NCI-H1930 (cell line): ENCODE results near the gene PIK3CD.
"Not testable (repeated sequence)": the region's sequence is repeated elsewhere in the genome, so short reads cannot be mapped to it uniquely, and the experiment has no call there.

Experiments
- DNase-seq, 2 experiments: peaks; one replicate each; lab custom pipeline; 2025; lab: John Stamatoyannopoulos, UW

Gene PIK3CD

DNA sequence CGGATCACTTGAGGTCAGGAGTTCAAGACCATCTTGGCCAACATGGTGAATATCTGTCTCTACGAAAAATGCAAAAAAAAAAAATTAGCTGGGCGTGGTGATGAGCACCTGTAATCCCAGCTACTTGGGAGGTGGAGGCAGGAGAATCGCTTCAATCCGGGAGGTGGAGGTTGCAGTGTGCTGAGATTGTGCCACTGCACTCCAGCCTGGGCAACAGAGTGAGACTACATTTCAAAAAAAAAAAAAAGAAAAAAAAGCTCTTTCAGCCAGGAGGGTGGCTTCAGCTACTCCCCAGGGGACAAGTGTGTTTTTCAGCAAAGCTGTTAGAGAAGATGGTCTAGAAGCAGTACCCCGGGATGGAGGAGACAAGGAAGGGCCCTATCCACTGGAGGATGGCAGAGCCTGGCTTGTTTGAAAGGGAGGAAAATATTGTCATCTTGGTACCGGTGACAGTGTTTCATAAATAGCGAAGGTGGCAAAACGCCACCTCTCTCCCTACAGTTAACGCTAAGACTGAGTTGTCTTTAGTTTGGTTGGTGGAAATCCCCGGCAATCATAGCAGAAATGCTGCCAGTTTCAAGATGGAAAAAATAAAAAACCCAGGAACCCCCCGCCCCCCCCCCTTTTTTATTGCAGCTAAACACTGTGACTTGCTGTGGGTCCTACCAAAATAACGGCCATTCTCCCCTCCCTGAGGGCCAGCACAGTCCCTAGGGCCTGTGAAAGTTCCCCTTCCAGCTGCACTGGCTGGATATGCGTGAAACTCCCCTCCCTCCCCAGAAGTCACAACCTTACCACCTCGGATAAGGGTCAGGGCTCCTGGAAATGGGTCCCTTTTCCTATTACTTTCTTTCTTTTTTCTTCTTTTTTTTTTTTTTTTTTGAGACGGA, 3.5 kb downstream of the PIK3CD start:
- no peak for DNase-seq

DNA sequence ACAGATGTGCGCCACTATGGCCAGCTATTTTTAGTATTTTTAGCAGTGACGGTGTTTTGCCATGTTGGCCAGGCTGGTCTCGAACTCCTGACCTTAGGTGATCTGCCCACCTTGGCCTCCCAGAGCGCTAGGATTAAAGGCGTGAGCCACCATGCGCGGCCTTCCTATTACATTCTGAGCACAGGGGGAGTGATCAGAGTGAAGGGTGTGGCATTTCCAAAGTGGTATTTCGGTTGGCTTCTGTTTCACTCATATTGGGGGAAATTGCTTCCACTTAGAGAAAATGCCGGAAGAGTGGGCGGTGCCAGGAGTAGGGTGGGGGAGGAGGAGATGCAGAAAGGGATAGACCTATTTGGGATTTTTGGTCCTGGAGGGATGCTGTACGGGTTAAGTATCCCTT, 4.3 kb downstream of the PIK3CD start:
- no peak for DNase-seq

GRCh38 chr1:9657521-9658032, 6.0 kb downstream of the PIK3CD start:
- DNase-seq, result no peak

DNA sequence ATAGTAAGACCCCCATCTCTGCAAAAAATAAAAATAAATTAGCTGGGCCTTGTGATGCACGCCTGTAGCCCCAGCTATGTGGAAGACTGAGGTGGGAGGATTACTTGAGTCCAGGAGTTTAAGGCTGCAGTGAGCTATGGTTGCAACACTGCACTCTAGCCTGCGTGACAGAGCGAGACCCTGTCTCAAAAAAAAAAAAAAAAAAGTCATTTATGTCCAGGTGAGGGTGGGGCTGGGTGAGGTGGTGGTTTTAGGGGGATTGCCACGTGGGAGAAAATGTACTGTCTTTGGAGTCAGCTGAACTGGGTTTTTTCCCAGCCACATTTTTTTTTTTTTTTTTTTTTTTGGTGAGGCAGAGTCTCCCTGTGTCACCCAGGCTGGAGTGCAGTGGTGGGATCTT, 6.7 kb downstream of the PIK3CD start:
- no peak for DNase-seq

DNA sequence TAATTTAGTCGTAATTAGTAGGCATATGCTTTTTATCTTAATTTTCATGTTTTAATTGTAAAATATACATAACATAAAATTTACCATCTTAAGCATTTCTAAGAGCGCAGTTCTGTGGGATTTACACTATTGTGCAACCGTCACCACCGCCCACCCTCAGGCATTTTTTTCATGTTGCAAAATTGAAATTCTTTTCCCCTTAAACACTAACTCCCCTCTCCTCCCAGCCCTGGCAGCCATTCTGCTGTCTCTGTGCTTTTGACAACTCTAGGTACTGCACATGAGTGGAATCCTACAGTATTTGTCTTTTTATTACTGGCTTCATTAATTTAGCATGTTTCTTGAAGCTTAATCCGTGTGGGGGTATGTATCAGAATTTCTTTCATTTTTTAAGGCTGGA, 7.8 kb downstream of the PIK3CD start:
- DNase-seq, result no peak

- DNase-seq, result no peak
These were observed 11.7 kb downstream of the PIK3CD start for GRCh38 chr1:9663257-9663656.

DNA sequence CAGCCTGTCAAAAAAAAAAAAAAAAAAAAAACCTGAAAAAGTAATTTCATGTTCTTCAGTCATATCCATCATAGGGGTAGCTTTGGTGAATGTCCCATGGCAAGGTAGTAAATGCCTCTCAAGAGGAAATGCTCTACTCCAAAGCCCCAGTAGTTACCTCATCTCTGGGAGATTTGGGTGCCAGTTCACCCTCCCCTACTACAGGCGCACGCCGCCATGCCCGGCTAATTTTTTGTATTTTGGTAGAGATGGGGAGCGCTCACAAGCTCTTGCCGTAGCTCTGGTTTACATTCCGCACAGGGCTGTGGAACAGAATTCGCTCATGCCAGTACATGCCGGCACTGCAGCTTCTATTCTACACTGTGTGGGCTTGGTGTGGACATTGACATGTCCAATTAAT, 13.7 kb downstream of the PIK3CD start:
- no peak for DNase-seq

DNA sequence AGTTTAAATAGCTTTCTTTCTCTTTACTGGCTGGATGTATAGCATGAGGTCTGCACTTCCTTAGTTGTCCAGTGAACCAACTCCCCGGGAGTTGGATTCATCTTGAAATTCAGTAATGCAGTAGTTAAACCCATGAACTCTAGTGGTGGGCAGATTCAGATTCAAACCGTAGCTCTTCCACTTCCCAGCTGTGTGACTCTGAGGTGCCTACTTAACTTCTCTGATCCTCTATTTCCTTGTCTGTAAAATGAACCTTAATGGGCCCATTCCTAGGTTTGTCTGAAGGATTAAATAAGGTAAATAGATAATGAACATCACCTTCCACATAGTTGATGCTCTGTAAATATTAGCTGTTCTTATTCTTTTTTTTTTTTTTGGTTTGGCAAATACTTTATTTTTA, 16.5 kb downstream of the PIK3CD start:
- no peak for DNase-seq

DNA sequence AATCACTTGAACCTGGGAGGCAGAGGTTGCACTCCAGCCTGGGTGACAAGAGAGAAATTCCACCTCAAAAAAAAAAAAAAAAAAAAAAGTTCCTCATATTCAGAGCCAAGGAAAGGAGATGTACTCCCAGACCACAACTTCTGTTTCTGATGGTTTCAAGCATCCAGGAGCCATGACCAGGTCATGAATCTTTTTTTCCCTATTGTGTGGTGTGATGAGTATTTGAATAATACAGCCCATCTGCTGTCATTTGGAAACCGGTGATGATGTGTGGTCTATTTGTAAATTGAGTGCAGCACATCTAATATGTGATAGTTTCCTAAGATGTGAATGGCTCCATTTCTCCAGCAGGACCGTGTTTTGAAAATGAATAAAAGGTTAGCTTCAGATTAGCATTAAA, 18.6 kb downstream of the PIK3CD start:
- DNase-seq, result no peak

DNA sequence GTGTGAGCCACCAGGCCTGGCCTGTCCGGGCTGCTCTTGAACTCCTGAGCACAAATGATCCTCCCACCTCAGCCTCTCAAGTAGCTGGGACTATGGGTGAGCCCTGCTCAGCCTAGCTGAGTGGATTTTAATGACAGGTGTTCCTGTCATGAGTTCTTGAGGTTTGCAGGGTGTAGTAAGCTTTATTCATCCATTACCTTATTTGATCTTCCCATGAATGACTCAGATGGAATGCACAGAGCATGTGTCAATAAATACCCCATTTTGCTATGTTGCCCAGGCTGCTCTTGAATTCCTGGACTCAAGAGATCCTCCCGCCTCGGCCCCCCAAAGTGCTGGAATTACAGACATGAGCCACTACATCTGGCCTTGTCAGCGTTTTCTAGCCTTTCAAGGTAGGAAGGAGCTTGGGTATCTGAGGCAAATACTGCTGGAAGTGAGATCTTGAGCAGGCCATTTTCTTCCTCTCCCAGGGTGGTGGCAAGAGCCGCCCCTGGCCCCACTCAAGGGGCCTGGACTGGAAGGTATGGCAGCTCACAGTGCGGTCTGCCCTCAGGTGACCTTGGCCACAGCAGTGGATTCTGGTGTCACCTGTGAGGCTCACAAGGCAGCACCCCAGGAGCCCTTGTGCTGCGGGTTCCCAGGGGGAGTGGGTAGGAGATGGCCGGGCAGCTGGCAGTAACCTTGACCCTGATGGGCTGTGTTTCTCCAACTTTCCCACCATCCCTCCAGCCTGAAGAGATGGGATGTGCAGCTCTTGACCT, 20.0 kb downstream of the PIK3CD start:
- no peak for DNase-seq

- no peak for DNase-seq
These were observed 20.9 kb downstream of the PIK3CD start for GRCh38 chr1:9672444-9672843.

DNA sequence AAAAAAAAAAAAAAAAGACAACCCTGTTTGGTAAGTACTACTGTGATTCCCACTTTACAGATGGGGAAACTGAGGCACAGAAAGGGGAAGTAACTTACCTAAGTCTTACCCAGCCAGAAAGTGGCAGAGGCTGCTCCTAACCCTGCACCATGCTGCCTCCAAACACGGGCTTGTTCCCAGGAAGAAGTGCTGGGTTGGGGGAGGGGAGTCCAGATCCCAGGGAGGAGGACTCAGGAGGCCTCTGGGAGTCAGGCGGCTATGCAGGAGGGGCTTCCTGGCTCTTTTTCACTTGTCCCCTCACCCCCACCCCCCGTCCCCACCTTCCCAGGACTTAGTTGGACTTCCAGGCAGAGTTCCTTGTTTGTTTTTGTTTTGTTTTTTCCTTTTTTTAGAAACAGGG, 23.9 kb downstream of the PIK3CD start:
- no peak for DNase-seq

DNA sequence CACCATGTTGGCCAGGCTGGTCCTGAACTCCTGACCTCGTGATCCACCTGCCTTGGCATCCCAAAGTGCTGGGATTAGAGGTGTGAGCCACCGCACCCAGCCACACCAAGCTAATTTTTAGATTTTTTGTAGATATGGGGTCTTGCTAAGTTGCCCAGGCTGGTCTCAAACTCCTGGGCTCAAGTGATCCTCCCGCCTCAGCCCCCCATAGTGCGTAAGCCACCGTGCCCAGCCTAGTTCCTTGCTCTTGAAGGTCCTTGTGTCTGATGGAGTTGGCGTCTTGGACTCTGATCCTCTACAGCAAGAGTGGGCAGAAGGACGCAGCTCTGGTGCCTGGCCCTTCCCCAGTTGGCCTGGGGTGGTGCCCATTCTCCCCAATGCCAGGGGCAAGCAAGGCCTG, 24.6 kb downstream of the PIK3CD start:
- not testable (repeated sequence) for DNase-seq

GRCh38 chr1:9676815-9677393, 25.4 kb downstream of the PIK3CD start:
- DNase-seq, result no peak

GRCh38 chr1:9680091-9680490, 28.6 kb downstream of the PIK3CD start:
- DNase-seq, result no peak

DNA sequence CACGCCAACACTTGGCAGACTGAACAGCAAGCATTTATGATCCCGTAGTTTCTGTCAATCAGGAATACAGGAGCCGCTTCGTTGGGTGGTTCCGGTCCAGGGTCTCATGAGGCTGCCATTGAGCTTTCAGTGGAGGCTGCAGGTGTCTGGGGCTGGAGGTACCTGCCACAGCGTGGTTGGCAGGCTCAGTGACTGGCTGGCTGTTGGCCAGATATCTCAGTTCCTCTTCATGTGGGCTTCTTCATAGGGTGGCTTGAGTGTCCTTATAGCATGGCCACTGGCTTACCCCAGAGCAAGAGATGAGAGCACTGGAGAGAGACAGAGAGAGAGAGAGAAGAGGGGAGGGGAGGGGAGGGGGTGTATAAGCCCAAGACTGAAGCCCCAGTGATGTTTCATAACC, 29.3 kb downstream of the PIK3CD start:
- DNase-seq, result no peak

- no peak for DNase-seq
These were observed 33.3 kb downstream of the PIK3CD start for GRCh38 chr1:9684801-9685200.

DNA sequence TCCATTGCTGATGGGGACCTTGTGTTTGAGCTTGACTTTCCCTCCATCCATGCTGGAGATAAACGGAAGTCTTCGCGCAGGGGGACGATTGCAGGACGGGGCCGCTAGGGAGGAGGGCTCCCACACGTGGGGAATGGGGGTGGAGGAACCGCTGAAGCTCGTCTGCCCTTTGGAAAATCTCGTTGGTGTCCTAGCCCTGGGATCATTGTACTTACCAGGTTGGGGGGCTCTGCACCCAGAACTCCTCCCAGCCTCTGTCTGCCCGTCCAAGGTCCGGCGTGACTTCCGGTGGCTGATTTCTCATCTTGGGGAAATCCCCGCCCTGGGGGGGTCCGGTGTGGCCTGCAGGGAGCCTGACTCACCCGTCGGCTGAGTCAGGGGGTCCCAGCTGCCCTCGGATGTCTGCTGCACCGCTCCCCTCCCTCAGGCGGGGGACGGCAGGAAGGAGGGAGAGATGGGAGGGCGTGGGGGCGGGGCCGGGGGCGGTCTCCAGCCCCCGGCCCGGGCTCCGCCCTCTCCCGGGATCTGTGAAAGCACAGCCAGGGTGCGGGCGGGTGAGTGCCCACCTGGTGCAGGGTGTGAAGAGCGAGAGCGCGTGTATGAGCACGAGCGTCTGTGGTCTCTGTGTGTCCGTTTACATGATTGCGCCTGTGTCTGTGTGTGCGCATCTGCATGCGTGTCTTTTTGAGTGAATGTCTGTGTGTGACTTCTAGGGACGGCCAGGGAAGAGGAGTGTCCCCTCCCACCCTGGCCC, 35.8 kb downstream of the PIK3CD start:
- DNase-seq, result peak; percentile 53 to 70

GRCh38 chr1:9687874-9688582, 36.5 kb downstream of the PIK3CD start:
- DNase-seq, result no peak

DNA sequence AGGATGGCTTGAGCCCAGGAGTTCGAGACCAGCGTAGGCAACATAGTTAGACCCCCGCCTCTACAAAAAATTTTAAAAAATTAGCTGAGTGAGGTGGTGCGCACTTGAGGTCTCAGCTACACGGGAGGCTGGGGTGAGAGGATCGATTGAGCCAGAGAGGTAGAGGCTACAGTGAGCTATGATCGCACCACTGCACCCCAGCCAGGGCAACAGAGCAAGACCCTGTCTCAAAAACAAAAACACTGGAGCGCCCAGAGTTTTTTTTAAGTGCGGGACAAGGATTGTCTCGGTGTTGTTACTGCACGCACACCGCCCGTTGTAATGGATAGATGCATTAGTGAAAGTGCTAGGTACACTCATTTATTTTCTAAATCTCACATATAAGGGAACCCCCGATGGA, 37.1 kb downstream of the PIK3CD start:
- DNase-seq, result no peak

DNA sequence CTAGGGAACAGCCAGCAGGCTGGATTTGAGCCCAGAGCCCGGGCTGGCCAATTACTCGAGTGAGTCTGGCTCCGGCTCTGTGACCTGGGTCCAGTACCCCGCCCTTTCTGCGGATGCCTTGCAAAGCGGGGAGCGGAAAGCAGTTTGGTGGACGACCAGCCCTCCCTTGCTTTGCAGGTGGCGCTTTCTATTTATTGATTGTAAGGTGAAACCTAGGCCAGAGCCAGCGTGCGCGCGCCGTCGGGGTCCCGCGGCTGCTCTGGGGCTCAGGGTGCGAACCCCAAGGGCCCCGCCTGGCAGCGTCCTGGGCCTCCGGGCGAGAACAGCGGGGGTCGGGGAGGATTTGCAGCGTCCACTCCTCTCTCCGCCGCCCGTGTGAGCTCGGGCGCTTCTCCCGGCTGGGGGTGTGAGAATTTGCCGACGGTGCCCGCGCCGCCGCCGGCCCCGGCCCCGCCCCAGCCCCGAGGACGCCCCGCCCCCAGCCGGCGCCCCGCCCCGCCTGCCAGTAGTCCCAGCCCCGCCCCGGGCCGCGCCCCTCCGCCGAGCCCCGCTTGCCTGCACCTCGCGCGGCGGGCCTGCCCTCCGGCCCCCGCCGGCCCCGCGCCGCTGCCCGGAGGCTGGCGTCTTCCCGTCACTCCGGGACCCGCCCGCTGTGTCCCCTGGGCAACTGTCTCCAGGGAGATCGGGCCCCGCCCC, 37.6 kb downstream of the PIK3CD start:
- DNase-seq, result peak; percentile 52 to 65
